GM10847 (cell line): ENCODE results near the gene KLHL29.

ENCODE experiments used
- POLR2A ChIP-seq: IDR thresholded peaks from 2 replicates; pipeline ENCODE4 v1.6.1; 2011; ENCODE audit not compliant: insufficient read length; ENCODE audit errors: extremely low read depth

Gene KLHL29

GRCh38 chr2:23480957-23481797, 96.2 kb downstream of the KLHL29 start:
- TF ChIP-seq POLR2A: no peak

GRCh38 chr2:23482188-23482587, 97.2 kb downstream of the KLHL29 start:
- no peak for TF ChIP-seq POLR2A

GRCh38 chr2:23482607-23483006, 97.6 kb downstream of the KLHL29 start:
- no peak for TF ChIP-seq POLR2A

- no peak for TF ChIP-seq POLR2A
Observed at GRCh38 chr2:23483791-23484190, 98.8 kb downstream of the KLHL29 start.

GRCh38 chr2:23484275-23484674, 99.3 kb downstream of the KLHL29 start:
- TF ChIP-seq POLR2A: no peak

- TF ChIP-seq POLR2A: no peak
Observed at GRCh38 chr2:23484767-23485166, 99.8 kb downstream of the KLHL29 start.

- no peak for TF ChIP-seq POLR2A
Observed at GRCh38 chr2:23485261-23485660, 100.3 kb downstream of the KLHL29 start.

- no peak for TF ChIP-seq POLR2A
Observed at GRCh38 chr2:23485841-23486683, 101.1 kb downstream of the KLHL29 start.

GRCh38 chr2:23486684-23487075, 101.7 kb downstream of the KLHL29 start:
- no peak for TF ChIP-seq POLR2A

GRCh38 chr2:23487735-23488492, 102.9 kb downstream of the KLHL29 start:
- TF ChIP-seq POLR2A: no peak

GRCh38 chr2:23488584-23488983, 103.6 kb downstream of the KLHL29 start:
- no peak for TF ChIP-seq POLR2A

- TF ChIP-seq POLR2A: no peak
Observed at GRCh38 chr2:23489471-23490322, 104.7 kb downstream of the KLHL29 start.

- no peak for TF ChIP-seq POLR2A
Observed at GRCh38 chr2:23491591-23492336, 106.8 kb downstream of the KLHL29 start.

- no peak for TF ChIP-seq POLR2A
Observed at GRCh38 chr2:23492337-23492675, 107.3 kb downstream of the KLHL29 start.
